ENCODE results near the gene MS4A10. TPM values are rescaled to one million over a fixed set of nuclear protein-coding genes. Genes with fewer than 3 reads are reported as not detected.

The MS4A10 gene
- total RNA-seq, 2 donors from 2014 or later, result not detected

DNA sequence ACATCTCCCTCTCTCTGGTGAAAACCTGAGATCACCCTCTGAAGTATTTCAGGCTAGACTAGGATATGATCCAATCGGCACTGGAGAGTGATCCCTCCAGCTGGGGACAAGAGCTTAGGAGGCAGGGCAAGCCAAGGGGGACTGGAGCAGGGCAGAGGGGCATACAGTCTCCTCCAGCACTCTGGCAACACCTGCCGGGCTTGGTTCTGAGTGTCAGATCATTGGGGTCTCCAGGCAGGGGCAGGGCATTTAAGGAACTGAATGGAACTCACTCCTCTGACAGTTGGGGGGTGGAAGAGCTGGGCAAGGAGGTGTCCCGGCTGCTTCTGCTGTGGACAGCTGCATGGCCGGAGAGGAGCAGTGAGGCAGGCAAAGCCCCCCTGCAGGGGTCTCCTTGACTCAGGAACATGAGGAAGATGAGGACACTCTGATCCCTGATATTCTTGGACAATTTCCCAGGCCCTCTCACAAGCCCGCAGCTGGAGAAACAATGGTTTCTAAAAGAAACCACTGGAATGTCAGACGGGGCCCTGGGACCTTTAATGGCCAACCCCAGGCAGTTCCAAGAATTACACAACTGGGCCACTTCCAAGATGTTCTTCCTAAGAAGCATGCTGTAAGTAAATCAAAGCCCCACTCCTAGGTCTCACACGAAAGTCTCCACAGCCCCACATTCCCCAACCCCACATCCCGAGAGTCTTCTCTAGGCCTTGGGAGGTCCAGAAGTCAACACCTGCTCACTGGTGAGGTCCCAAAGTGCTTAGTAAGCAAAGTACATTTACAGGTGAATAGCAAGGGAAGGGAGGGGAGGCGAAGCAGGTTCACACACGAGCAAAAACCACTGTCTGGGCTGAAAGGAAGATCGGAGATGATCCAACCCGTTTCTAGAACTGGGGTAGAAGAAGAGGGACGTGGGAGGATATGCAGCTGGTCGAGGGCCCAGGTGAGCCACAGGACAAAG, 55.6 kb downstream of the MS4A10 start:
- peaks cover 40% of the 10 kb centered on the region for H3K4me1 ChIP-seq
- TF ChIP-seq POLR2A (IDR thresholded peaks at IDR 0.05) (no peak), CTCF (IDR thresholded peaks at IDR 0.05) (no peak)
- H3K36me3 ChIP-seq (replicated peaks in 1 of 2; ENCODE audit: insufficient read depth in 1 of 2, low read depth in 2 of 2), result no peaks in the 10 kb centered on the region
- no peaks in the 10 kb centered on the region for H3K27me3 ChIP-seq
- 78 to 82% methylated on average over 13 to 14 of the region's 14 CpGs for WGBS, 2 donors
- intact Hi-C loops (cut with DNase I), result no loop called here
- H3K27ac ChIP-seq, result peak overlapping the region in 3 of 4 donors; percentile 45 to 79 (median 74)
- no peak overlapping the region for H3K4me3 ChIP-seq
- no peaks in the 10 kb centered on the region for H3K9me3 ChIP-seq
- no peak for ATAC-seq
- DNase-seq, result peak in 1 of 4 donors; percentile 38

GRCh38 chr11:60841797-60842667, 56.9 kb downstream of the MS4A10 start, which contains the start of gene CCDC86:
TSS of gene CCDC86 (plus strand) at chr11:60842113. CDS start at chr11:60842125, 12 bp downstream.
- DNase-seq, result peak; percentile 96 to 97 (median 97)
- WGBS, 2 donors, result 1 to 3% methylated on average over 26 to 44 of the region's 57 CpGs
- no peaks in the 10 kb centered on the region for H3K36me3 ChIP-seq (replicated peaks in 1 of 2; ENCODE audit: insufficient read depth in 1 of 2, low read depth in 2 of 2)
- ATAC-seq, result peak; percentile 96
- peak within 1 kb of the TSS; percentile 50 to 79 (median 66) for H3K27ac ChIP-seq
- no peaks in the 10 kb centered on the region for H3K27me3 ChIP-seq
- intact Hi-C loops (cut with DNase I), result no loop called here
- peak within 1 kb of the TSS; percentile 57 to 70 for H3K4me3 ChIP-seq
- peak; percentile 21 to 62 (median 57) for TF ChIP-seq POLR2A (IDR thresholded peaks at IDR 0.05)
- TF ChIP-seq CTCF (IDR thresholded peaks at IDR 0.05), result peak in 1 of 7 experiments; percentile 39
- peaks cover 40% of the 10 kb centered on the region for H3K4me1 ChIP-seq
- H3K9me3 ChIP-seq, result no peaks in the 10 kb centered on the region

- ATAC-seq (no peak), DNase-seq (no peak)
- TF ChIP-seq CTCF (IDR thresholded peaks at IDR 0.05), result no peak
- TF ChIP-seq POLR2A (IDR thresholded peaks at IDR 0.05), result no peak
- H3K27me3 ChIP-seq, result no peaks in the 10 kb centered on the region
- peaks cover 40% of the 10 kb centered on the region for H3K4me1 ChIP-seq
- 6 to 12% methylated on average over 16 to 23 of the region's 23 CpGs for WGBS, 2 donors
- no peaks in the 10 kb centered on the region for H3K9me3 ChIP-seq
- intact Hi-C loops (cut with DNase I), result no loop called here
- H3K4me3 ChIP-seq, result peak overlapping the region; percentile 57 to 70
- peak overlapping the region in 3 of 4 donors; percentile 59 to 79 (median 74) for H3K27ac ChIP-seq
- no peaks in the 10 kb centered on the region for H3K36me3 ChIP-seq (replicated peaks in 1 of 2; ENCODE audit: insufficient read depth in 1 of 2, low read depth in 2 of 2)
Observed at GRCh38 chr11:60842668-60843600, 57.8 kb downstream of the MS4A10 start.

All from body of pancreas (tissue), 4 donors.